H54 (cell line): ENCODE results near the gene OXGR1.
"Not testable (repeated sequence)": the region's sequence is repeated elsewhere in the genome, so short reads cannot be mapped to it uniquely, and the experiment has no call there.

Experiments
- DNase-seq: peaks from one replicate; pipeline ENCODE4 v3.0.0; 2011; ENCODE audit warnings: low spot score, mixed read lengths; ENCODE audit not compliant: insufficient read length
- FAIRE-seq: peaks from 3 replicates; lab custom pipeline; 2011; peaks lifted over from hg19 to GRCh38; lab: Jason Lieb, UNC
- POLR2A ChIP-seq: IDR thresholded peaks from 2 replicates; pipeline ENCODE4 v1.6.1; 2011; ENCODE audit warnings: low read depth, mild to moderate bottlenecking, low read length

OXGR1 gene

DNA sequence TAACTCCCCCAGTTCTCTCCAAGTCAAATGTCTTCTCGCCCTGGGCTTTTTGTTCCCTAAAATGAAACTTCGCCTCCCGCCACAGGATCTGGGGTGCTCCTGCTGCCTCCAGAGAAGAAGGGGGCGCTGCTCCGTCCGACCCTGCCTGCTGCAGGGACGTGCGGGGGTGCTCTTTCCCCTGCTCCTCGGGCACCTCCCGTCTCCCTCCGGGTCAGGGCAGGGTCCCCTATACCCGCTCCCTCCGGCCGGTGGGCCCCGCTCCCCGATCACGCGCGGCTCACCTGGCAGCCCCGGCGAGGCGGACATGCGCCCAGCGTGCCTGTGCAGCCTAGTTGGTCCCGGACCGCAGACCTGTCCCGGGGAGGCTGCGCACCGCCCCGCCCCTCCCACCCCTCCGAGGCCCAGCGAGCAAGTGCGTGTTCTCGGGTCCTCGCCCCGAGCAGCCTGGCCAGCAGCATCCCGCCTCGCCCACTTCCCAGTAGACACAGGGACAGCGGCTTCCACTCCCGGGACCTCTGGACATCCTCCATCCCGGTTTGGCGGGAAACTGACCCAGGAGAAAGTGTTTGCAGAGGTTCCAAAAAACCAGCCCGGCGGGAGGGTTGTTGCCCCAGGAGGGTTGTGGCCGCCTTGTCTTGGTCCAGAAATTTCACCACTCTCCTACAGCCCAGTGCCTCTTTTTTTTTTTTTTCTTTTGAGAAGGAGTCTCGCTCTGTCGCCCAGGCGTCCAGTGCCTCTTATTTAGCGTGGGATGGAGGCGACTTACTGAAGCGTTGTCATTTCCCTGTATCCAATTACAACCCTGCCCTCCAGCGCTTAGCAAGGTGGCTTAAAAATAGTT, at the start of gene OXGR1:
Gene OXGR1, minus strand, starts transcription at position 460 of the 841 bp plus-strand sequence. CDS start 6,717 bp downstream, outside the sequence.
- TF ChIP-seq POLR2A = no peak
- FAIRE-seq (no peak), DNase-seq (no peak)

GRCh38 chr13:97043302-97043701, 49.0 kb upstream of the OXGR1 start:
- no peak for TF ChIP-seq POLR2A
- FAIRE-seq (peak; percentile 87), DNase-seq (no peak)

- peak; percentile 25 for DNase-seq
- FAIRE-seq = peak; percentile 97
- TF ChIP-seq POLR2A = no peak
Observed at GRCh38 chr13:97030705-97031452, 36.6 kb upstream of the OXGR1 start.

- FAIRE-seq (peak; percentile 99), DNase-seq (peak; percentile 42)
- TF ChIP-seq POLR2A = no peak
Observed at GRCh38 chr13:97028441-97029299, 34.4 kb upstream of the OXGR1 start.

GRCh38 chr13:97027162-97027554, 32.9 kb upstream of the OXGR1 start:
- FAIRE-seq (no peak), DNase-seq (no peak)

DNA sequence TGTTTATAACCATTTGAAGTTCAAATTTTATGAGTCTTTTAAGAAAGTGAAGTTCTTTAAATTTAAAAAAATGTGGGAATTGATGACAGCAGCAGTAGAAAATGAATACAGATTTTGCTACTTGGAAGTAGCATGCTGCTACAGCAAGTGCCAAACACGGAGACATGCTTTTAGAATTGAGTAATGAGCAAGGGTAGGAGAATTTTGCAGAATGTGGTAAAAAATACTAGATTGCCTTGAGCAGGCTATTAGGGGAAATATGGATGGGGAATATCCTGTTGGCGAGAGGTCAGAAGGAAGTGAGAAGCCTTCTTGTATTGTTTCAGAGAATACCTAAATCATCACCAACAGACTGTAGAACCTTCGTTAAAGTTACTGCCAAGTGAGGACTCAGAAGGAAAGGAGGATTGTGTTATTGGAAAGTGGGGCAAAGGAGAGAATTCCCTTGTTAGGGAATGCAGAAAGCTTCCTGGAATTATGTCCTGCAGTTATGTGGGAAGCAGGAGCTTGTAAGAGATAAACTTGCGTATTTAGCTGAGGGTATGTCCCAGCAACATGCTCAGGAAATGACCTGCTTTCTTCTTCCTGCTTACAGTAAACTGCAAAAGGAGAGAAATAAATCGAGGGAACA, 32.4 kb upstream of the OXGR1 start:
- peak; percentile 85 for FAIRE-seq
- TF ChIP-seq POLR2A = no peak
- no peak for DNase-seq

More at GRCh38 chr13:97027162-97027554, 32.9 kb upstream of the OXGR1 start:
- no peak for TF ChIP-seq POLR2A

DNA sequence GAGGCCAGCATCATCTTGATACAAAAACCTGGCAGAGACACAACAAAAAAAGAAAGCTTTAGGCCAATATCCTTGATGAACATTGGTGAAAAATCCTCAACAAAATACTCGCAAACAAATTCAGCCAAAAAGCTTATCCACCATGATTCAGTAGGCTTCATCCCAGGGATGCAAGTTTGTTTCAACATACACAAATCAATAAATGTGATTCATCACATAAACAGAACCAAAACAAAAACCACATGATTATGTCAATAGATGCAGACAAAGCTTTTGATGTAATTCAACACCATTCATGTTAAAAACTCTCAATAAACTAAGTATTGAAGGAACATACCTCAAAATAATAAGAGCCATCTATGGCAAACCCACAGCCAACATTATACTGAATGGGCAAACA, 29.5 kb upstream of the OXGR1 start:
- FAIRE-seq = peak; percentile 64
- not testable (repeated sequence) for DNase-seq

- DNase-seq (no peak), FAIRE-seq (no peak)
- no peak for TF ChIP-seq POLR2A
Observed at GRCh38 chr13:97023117-97023516, 28.8 kb upstream of the OXGR1 start.

GRCh38 chr13:97021241-97021640, 27.0 kb upstream of the OXGR1 start:
- no peak for TF ChIP-seq POLR2A
- DNase-seq (no peak), FAIRE-seq (no peak)

- FAIRE-seq = no peak
- DNase-seq = no peak
- no peak for TF ChIP-seq POLR2A
Observed at GRCh38 chr13:97020689-97021240, 26.5 kb upstream of the OXGR1 start.

- no peak for FAIRE-seq
- no peak for DNase-seq
- no peak for TF ChIP-seq POLR2A
Observed at GRCh38 chr13:97020194-97020593, 25.9 kb upstream of the OXGR1 start.

GRCh38 chr13:97019236-97019635, 25.0 kb upstream of the OXGR1 start:
- DNase-seq (no peak), FAIRE-seq (no peak)
- no peak for TF ChIP-seq POLR2A
